ENCODE results near the gene PPP4R2.
A peak's percentile ranks its signal among the peaks of the same experiment; 100 is the strongest.

Gene PPP4R2

DNA sequence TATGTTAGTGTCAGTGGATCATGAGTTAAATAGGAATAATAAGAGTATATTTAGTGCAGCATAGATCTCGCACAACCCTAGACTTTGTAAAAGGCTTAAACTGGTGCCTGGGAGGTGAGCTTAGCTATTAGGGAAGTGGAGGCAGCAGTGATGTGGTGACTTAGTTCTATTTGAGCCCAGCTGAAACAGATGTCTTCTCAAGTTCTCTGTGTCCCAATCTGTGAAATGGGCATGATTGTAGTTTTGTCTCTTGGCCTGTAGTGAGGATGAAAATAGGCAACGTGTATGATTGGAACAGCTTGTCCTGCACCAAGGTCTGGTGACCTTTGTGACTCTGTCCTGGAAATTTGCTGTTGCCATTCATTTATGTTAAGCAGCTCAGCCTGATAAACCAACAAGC, 99.6 kb downstream of the PPP4R2 start:
- TF ChIP-seq CTCF (conservative IDR thresholded peaks at IDR 0.05) (no peak), ZFX (IDR thresholded peaks at IDR 0.05) (no peak)
- no peak overlapping the region for H3K27ac ChIP-seq

- no peak overlapping the region for H3K27ac ChIP-seq
- no peak for TF ChIP-seq CTCF (conservative IDR thresholded peaks at IDR 0.05)
- no peak for TF ChIP-seq ZFX (IDR thresholded peaks at IDR 0.05)
Measured at GRCh38 chr3:73098026-73098425, 101.4 kb downstream of the PPP4R2 start.

DNA sequence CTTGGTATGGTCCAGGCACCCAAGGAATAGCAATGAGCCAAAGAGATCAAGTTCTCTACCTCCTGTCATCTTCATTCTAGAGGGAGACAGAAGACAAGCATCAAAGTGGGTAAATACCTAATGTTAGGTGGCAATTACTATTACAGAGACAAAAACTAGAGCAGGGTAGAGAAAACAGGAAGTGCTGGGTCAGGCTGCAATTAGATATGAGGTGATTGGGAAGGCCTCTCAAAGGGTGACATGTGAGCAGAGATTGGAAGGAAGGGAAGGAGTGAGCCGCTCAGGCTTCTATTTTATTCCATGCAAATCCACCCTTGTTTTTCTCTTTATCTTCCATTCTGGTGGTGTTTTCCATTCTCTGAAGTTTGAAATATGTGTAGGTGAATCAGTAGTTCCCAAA, 102.3 kb downstream of the PPP4R2 start:
- H3K27ac ChIP-seq: no peak overlapping the region
- TF ChIP-seq ZFX (IDR thresholded peaks at IDR 0.05): no peak
- no peak for TF ChIP-seq CTCF (conservative IDR thresholded peaks at IDR 0.05)

DNA sequence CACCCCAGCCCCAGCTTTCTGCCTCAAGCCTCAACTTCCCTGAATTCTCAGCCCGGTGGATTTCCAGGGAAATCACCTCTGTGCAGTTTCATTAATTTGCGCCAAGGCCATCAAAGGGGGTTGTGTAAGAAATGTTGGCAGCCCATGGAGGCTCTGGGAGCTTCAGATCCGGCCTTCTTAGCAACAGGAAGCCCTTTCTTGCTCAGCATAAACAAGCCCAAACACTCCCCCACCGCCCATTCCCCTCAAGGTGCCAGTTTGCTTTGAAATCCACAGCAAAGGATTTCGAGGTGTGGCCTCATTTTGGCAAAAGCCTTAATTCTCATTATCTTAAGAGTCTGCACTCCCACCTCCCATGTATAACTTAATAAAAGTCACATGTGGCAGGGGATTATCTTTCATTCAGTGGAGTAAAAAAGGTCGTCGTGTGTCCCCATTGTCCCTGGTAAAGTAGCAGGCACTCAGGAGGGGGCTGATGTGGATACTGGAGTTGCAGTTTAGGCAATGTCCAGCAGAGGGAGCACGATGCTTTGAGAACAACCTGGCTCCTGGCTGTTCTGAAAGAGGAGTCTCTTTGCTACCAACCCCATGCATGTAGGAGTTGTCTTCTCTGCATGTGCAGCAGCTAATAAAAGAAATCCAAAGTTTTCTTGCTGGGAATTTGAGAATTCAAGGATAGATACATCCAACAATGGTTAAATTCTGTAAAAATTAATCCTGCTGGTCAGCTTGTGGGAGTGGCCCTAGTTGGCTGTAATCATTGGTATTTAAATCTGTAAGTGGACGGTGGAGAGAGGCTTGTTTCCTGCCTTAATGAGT, 104.3 kb downstream of the PPP4R2 start:
- TF ChIP-seq ZFX (IDR thresholded peaks at IDR 0.05) (no peak), CTCF (conservative IDR thresholded peaks at IDR 0.05) (peak; percentile 85)
- no peak overlapping the region for H3K27ac ChIP-seq

DNA sequence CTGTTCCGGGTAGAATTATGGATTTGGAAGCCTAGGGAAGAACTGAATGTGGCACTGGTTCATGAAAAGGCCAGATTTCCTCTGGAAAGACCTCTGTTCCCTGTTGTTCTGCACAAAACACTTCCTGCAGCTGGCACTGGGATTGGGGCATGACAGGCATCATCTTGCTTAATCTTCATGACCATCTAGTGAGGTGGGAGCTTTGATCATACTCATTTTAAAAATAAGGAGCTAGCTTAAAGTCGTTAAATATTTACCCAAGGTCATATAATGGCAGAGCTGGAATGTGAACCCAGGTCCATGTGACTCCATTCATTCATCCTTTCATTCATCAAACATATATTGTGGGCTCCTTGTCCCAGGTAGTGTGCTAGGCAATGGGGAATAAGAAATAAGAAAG, 105.3 kb downstream of the PPP4R2 start:
- no peak overlapping the region for H3K27ac ChIP-seq
- no peak for TF ChIP-seq ZFX (IDR thresholded peaks at IDR 0.05)
- no peak for TF ChIP-seq CTCF (conservative IDR thresholded peaks at IDR 0.05)

DNA sequence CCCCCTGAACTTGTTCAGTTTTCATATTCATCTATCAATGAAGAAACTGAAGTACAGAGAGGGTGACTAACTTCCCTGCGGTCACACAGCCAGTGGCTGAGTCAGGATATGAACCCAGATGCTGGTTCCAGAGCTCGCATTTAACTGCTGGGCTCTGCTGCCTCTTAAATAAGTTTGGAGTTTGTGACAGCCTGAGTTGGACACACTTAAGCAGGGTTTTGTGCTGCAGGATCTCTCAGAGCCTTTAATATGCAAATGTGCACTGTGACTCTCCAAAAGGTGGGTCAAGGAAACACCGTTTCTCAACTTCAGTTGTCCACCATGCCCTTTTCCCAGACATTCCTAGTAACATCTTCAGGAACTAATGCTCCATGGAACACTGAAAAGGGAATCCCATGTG, 110.6 kb downstream of the PPP4R2 start:
- TF ChIP-seq ZFX (IDR thresholded peaks at IDR 0.05) (no peak), CTCF (conservative IDR thresholded peaks at IDR 0.05) (no peak)
- H3K27ac ChIP-seq: no peak overlapping the region

DNA sequence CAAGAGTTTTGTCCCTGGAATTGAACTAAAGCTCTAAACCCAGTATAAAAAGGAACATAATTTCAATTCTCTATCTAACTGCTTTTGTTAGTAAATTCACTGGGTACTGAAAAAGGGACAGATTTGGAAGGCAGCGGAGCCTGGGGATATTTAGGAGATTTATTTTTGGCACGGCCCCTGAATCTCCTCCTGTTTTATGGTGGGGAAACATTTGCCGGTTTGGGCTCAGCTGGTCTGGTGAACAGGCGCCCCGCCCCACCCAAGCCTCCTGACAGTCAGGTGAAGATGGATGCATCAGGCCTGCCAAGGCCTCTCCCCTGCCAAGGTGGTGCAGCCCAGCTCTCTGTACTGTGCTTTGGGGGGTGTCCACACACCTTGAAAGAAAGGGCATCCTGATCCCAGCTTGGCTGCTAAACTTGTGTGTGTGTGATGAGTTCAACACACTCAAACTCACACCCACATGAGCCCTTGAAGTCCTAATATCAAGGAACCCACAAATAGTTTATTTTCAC, 111.1 kb downstream of the PPP4R2 start:
- H3K27ac ChIP-seq: no peak overlapping the region
- no peak for TF ChIP-seq ZFX (IDR thresholded peaks at IDR 0.05)

DNA sequence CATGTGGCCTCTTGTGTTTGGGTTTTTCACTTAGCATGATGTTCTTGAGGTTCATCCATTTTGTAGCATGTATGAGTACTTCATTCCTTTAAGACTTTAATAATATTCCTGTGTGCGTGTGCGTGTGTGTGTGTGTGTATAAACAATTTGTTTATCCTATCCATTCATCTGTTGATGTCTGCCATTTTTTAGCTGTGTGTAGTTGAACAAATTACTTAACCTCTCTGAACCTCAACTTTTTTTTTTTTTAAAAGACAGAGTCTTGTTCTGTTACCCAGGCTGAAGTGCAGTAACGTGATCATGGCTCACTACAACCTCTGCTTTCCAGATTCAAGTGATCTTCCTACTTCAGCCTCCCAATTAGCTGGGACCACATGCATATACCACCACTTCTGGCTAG, 112.1 kb downstream of the PPP4R2 start:
- TF ChIP-seq CTCF (conservative IDR thresholded peaks at IDR 0.05) (no peak), ZFX (IDR thresholded peaks at IDR 0.05) (no peak)
- H3K27ac ChIP-seq: no peak overlapping the region

All from C4-2B (cell line).